GM21423 (cell line): ENCODE data around the gene CLASRP.
"Not testable (repeated sequence)": the region's sequence is repeated elsewhere in the genome, so short reads cannot be mapped to it uniquely, and the experiment has no call there.

ENCODE experiments used
- ATAC-seq: cut with Tn5 transposase; IDR thresholded peaks from one replicate; pipeline ENCODE4 v1.9.1; 2021; ENCODE audit warnings: mild to moderate bottlenecking, moderate library complexity; ENCODE audit not compliant: unreplicated experiment

CLASRP gene, protein sequence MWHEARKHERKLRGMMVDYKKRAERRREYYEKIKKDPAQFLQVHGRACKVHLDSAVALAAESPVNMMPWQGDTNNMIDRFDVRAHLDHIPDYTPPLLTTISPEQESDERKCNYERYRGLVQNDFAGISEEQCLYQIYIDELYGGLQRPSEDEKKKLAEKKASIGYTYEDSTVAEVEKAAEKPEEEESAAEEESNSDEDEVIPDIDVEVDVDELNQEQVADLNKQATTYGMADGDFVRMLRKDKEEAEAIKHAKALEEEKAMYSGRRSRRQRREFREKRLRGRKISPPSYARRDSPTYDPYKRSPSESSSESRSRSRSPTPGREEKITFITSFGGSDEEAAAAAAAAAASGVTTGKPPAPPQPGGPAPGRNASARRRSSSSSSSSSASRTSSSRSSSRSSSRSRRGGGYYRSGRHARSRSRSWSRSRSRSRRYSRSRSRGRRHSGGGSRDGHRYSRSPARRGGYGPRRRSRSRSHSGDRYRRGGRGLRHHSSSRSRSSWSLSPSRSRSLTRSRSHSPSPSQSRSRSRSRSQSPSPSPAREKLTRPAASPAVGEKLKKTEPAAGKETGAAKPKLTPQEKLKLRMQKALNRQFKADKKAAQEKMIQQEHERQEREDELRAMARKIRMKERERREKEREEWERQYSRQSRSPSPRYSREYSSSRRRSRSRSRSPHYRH

DNA sequence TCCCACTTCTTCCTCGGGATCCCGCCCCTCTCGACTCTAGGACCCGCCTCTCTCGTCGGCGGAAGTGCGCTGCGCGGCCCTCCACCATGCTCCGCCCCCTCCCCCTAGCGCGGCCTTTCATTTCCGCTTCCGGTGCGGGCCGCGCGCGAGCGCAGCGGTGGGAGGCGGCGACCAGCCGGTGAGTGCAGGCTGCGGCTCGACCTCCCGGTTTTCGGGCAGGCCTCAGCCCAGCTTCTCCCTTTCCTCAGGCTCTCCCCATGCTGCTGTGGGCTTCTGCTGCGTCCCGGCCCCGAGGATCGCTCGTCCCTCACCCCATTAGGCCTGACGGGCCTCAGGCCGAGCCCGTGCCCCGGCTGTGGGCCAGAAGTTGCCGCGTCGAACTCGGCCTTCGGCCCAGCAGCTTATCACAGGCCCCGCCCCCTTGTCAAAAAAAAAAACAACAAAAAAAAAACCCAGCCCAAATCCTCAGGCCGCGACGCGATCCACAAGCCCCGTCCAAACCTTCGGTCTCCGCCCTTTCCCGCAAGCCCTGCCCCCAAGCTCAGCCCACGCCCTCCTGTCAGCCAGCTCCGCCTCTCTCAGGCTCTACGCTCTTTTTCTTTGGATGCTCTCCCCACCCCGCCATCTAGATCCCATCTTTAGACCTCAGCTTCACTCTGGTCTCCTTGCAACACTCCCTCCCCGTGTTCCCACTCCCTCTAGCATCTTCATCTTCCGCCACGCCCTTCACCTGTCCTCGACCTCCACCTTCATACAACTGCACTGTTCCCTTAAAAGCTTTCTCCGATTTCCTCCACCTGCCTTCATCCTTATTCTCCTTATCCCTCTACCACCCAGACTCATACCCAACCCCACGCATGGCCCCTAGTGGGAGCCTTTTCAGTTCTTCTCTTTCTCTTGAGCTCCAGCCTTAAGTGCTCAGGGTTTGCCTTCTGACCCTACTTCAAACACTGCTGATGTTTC, at the start of gene CLASRP:
TSS of gene CLASRP (plus strand) at position 115 of the 963 bp plus-strand sequence. CDS start 1,168 bp downstream, outside the sequence.
- ATAC-seq = peak; percentile 89

DNA sequence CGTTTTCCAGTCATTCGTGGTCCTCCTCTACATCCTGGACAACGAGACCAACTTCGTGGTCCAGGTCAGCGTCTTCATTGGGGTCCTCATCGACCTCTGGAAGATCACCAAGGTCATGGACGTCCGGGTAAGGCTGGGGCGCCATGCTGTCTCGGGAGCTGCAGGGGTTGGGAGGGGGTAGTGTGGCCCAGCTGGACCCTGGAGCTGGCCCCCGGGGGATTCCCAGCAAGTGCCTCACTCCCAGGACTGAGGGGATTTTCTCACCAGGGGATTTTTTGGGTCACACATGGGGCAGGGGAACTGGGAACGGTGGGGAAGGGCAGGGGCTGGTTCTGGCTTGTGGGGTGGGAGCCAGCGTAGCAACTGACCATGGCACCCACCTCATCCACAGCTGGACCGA, 48.4 kb upstream of the CLASRP start:
- ATAC-seq = no peak

DNA sequence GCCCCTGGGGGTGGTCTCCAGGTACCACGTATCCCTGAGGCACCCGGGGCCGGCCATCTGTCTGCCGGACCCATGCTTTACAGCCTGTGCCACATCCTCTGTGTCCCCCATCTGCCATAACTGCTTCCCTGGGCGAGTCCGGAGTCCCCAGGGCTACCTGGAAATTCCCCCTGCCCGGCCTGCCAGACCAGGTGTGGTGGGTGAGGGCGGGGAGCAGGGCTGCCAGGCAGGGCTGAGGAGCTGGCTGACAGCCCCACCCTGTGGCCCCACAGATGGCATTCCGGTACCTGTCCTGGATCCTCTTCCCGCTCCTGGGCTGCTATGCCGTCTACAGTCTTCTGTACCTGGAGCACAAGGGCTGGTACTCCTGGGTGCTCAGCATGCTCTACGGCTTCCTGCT, 47.9 kb upstream of the CLASRP start:
- no peak for ATAC-seq

DNA sequence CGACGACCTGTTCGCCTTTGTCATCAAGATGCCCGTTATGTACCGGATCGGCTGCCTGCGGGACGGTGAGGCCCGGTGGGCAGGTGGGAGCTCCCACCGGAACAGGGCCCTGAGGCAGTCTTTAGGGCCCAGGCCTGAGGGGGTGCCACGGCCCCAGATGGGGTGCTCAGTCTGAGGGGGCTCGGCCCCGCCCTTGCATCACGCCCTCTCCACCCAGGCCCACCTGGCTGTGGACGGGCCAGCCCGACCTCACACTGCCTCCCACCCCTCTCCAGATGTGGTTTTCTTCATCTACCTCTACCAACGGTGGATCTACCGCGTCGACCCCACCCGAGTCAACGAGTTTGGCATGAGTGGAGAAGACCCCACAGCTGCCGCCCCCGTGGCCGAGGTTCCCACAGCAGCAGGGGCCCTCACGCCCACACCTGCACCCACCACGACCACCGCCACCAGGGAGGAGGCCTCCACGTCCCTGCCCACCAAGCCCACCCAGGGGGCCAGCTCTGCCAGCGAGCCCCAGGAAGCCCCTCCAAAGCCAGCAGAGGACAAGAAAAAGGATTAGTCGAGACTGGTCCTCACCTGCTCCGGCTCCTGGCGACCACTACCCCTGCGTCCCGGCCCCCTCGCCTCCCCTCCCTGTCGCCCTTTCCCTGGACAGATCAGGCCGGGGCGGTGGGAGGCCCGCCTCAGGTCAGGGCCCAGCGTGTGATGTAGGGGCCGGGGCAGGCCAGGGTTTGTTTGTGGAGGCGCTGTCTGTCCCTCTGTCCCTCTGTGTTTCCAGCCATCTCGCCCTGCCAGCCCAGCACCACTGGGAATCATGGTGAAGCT, 46.3 kb upstream of the CLASRP start:
- ATAC-seq = no peak

DNA sequence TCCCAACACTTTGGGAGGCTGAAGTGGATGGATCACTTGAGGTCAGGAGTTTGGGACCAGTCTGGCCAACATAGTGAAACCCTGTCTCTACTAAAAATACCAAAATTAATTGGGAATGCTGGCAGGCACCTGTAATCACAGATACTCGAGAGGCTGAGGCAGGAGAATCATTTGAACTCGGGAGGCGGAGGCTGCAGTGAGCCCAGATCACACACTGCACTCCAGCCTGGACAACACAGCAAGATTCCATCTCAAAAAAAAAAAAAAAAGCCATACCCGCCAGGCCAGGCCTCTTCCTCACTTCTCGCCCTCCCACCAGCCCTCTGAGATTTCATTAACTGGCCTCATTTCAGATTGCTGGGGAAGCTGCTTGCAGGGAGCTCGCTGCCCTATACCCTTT, 45.3 kb upstream of the CLASRP start:
- ATAC-seq = no peak

DNA sequence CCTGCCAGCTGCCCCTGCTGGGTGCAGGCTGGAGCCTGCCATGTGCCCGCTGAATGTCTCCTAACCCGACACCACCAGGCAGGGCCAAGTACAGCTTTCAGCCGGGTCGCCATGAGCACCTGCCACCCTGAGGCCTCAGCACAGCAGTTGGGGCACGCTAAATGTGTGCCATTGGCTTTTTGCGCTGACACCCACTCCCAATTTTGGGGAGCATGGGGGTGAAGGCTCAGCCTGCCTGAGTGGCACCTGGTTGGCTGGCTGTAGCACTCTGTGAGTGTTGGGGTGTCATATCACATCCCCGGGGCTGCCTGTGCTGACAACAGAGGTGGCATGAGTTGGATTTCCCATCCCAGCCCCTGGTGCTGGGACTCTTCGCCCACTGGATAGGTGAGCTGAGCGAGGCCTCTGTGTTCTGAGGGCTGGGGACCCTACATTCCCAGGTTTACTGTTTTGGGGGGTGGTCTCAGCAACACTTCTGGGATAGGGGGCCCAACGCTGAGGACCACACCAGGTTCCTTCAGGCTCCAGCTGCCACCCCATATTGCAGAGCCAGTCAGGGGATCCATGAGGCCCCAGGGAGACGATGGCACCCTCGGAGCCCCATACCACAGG, 44.8 kb upstream of the CLASRP start:
- no peak for ATAC-seq

DNA sequence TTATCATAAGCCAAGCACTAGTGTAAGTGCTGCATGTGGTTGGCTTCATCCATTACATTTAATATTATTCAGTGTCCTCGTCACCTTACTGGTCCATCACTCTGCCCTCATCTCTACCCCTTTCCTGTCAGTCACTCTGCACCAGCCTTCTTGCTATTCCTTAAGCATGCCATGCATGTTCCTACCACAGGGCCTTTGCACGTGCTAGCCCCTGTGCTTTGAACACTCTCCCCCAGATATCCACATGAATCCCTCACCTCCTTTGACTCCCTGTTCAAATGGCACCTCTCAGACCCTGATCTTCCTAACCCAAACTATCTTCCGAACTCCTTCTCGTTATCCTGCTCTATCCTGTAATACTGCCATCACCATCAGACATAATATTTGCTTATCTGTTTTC, 40.8 kb upstream of the CLASRP start:
- no peak for ATAC-seq

DNA sequence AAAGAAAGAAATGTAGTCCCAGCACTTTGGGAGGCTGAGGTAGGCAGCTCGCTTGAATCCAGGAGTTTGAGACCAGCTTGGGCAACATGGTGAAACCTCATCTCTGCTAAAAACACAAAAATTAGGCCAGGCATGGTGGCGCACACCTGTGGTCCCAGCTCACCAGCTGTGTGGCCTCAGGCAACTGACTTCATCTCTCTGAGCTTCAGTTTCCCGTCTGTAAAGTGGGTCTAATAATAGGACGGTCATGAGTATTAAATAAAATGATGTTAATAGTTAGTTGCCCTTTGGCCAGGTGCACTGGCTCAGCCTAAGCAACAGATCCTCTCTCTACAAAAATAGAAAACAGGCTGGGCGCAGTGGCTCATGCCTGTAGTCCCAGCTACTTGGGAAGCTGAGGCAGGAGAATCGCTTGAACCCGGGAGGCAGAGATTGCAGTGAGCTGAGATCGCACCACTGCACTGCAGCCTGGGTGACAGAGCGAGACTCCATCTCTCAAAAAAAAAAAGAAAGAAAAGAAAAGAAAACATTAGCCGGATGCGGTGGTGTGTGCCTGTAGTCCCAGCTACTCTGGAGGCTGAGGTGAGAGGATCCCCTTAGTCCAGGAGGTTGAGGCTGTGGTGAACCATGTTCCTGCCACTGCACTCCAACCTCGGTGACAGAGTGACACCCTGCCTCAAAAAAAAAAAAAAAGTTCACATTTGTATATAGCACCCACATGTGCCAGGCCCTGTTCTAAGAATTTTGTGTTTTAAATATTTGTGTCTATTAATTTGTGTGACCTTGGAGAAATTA, 39.5 kb upstream of the CLASRP start:
- not testable (repeated sequence) for ATAC-seq

DNA sequence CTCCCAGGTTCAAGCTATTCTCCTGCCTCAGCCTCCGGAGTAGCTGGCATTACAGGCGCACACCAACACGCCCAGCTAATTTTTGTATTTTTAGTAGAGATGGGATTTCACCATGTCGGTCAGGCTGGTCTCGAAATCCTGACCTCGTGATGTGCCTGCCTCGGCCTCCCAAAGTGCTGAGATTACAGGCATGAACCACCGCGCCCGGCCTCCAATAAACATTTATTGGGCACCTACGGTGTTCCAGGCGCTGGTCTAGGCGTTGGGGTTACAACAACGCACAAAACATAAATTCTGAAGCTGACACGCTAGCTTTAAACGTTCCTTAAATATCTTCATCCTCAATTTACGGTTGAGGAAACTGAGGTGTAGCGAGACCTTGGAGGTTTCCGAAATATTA, 38.2 kb upstream of the CLASRP start:
- ATAC-seq = not testable (repeated sequence)

DNA sequence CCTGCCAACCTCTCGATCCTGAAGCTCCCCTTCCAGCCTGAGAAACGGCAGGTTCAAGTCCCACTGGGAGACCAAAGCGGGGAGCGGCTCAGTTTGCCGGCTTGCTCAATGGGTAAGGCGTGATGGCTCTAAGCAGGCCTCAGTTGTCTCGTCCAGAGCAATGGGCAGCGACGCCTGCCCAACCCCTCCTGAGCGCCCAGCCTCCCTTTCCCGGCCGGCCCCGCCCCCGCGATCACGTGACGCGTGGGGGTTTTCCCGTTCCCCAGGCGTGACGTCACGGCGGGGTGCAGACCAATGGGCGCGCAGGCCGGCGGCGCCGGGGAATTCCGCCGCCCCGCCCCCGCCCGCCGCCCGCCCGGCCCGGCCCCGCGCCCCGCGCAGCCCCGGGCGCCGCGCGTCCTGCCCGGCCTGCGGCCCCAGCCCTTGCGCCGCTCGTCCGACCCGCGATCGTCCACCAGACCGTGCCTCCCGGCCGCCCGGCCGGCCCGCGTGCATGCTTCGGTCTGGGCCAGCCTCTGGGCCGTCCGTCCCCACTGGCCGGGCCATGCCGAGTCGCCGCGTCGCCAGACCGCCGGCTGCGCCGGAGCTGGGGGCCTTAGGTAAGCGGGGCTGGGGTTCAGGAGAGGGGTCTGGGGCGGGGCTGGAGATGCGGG, 37.6 kb upstream of the CLASRP start, which contains the start of gene RELB:
TSS of gene RELB (plus strand) at position 378 of the 653 bp plus-strand sequence. CDS start at position 494, 116 bp downstream.
- peak; percentile 49 for ATAC-seq

DNA sequence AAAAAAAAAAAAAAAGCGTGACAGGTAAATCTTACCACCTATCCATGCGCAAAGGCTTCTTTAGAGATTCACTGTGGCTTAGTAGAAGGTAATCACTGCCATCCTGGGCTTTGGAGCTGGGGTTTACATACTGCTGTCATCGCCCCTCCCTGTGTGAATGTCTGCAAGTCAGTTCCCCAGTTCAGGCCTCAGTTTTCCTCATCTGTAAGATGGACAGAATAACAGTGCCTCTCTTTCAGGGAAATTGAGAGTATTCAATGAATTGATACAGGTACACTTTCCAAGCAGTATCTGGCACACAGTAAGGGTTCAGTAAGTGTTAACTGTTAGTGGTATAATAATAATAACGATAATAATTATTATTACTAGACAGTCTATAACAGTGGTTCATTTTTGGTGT, 35.4 kb upstream of the CLASRP start:
- ATAC-seq = no peak

DNA sequence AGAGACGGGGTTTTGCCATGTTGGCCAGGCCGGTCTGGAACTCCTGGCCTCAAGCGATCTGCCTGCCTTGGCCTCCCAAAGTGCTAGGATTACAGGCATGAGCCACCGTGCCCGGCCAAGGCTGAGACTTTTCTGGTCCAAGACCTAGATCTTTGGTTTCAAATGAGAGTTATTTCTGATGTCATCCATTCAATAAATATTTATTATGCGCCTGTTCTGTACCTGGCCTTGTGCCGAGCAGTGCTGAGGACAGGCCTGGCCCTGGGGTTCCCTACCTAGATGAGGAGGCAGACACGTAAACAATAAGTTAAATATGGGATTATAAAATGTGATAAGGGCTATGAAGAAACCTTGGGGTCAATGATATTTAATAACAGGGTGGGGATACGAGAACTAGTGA, 33.1 kb upstream of the CLASRP start:
- no peak for ATAC-seq

DNA sequence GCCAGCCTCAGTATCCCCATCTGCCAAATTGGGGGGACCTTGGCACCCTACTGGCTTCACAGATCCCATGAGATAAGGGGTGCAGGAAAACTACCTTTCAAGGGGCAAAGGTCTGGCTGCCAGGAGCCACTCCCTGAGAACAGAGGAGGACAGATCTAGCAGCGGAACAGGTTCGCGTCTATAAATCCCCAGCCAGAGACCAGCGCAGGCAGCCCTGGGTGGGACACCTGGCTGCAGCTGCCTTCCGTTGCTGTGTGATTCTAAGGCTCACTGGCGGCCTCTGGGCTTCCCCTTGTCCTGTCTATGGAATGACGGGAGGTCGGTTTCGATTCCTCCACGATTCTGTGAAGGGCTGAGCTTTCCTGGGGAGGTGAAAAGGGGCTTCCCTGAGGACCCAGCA, 30.3 kb upstream of the CLASRP start:
- no peak for ATAC-seq

DNA sequence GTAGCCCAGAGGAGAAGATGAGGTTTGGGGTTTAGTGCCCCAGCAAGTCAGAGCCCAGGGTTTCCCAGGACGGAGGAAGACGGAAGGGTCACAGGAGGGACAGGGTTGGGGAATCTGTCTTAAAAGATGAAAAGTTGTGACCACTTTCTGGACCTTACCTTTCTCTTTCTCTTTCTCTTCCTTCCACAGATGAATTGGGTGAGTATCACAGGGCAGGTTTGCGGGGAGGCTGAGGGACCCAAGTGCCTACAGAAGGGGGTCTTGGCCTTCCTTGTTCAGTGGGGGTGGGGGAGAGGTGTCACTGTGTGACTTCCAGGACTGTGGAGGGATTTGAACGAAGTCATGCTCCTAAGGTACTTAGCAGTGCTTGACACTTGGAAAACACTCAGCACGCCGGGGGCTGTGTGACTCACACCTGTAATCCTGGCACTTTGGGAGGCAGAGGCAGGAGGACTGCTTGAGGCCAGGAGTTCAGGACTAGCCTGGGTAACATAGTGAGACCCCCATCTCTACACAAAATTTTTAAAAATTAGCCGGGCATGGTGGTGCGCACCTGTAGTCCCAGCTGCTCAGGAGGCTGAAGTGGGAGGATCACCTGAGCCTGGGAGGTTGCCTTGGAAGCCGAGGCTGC, 29.1 kb upstream of the CLASRP start:
- ATAC-seq = no peak

DNA sequence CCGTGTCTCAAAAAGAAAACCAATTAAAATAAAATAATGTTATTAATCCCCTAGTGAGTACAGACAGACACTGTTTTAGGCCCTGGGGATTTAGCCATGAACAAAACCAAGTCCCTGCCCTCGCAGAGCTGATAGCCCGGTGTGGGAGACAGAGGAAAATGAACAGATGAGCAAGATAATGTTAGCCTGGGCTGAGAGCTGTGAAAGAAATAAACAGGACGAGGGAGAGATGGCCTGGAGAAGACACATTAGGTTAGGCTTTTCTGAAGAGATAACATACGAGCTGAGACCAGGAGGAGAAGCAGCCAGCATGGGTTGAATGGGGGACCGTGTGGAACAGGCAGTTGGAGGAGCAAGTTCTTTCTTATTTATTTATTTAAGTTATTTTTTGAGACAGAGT, 28.5 kb upstream of the CLASRP start:
- ATAC-seq = no peak

DNA sequence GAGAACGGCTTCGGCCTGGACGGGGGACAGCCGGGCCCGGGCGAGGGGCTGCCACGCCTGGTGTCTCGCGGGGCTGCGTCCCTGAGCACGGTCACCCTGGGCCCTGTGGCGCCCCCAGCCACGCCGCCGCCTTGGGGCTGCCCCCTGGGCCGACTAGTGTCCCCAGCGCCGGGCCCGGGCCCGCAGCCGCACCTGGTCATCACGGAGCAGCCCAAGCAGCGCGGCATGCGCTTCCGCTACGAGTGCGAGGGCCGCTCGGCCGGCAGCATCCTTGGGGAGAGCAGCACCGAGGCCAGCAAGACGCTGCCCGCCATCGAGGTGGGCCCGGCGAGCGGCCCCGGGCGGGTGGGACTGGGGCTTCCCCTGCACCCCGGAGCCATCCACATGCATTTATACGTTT, 26.9 kb upstream of the CLASRP start:
- ATAC-seq = no peak

DNA sequence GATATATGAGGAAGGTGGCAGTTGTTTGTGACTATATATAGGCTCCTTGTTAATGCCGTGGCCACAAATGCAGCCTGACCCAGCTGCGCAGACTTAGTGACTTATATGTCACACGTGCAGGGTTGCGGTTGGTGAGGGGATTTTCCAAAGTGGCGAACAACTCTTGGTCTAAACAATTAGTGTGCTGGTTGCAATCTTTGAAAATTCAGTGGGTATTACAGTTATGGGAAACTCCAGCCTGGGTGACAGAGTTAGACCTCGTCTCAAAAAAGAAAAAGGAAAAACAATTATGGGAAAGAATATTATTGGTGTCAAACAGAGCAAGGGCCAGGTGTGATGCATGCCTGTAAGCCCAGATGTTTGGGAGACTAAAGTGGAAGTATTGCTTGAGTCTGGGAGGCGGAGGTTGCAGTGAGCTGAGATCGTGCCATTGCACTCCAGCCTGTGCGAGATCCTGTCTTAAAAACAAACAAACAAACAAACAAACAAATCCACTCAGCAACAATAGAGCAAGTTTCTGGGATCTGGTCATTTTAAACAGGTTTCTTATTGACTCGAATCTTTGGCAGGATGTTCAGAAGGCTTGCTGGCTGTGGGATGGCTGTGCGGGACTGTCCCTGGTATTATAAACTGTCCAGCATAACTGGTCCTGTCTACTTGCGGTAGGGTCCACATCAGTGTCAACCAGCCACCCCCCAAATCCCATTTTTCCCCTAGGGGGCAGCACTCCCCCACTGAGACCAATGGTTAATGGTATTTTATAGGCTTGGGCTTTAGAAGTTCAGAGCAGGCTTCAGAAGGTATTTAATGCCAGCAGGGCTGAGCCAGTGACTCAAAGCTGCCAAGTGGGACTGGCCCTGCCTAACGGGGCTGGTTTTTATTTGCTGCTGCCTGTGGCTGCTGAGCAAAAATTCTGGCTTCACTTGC, 22.2 kb upstream of the CLASRP start:
- peak; percentile 76 for ATAC-seq
